Measurements from ENCODE around the gene SIK3.

- TF ChIP-seq CREB1 (IDR thresholded peaks at IDR 0.05; ENCODE audit: low read depth): no peak
- TF ChIP-seq MAX (IDR thresholded peaks at IDR 0.05): no peak
- TF ChIP-seq CEBPB (IDR thresholded peaks at IDR 0.05): no peak
Measured at GRCh38 chr11:116814502-116814901, 283.7 kb downstream of the SIK3 start.
